ENCODE data around the gene SLFNL1. TPM values are rescaled to one million over a fixed set of nuclear protein-coding genes. Genes with fewer than 3 reads are reported as not detected.

The SLFNL1 gene
- total RNA-seq, 2 donors from 2014 or later, result 0.33 to 0.78 TPM

- DNase-seq (peak; percentile 76 to 95 (median 88)), ATAC-seq (peak; percentile 91)
- Histone ChIP-seq H3K27me3 (no peaks in the 10 kb centered on the region), H3K4me1 (peaks cover 9% of the 10 kb centered on the region), H3K27ac (peak overlapping the region in 2 of 4 donors; percentile 5 to 46), H3K4me3 (no peak overlapping the region), H3K36me3 (replicated peaks in 1 of 2; ENCODE audit: insufficient read depth in 1 of 2, low read depth in 2 of 2) (peaks cover 6 to 8% of the 10 kb centered on the region in 2 donors), H3K9me3 (no peaks in the 10 kb centered on the region)
- intact Hi-C loops (cut with DNase I), result no loop called here
- TF ChIP-seq CTCF (IDR thresholded peaks at IDR 0.05) (peak in 4 of 7 experiments; percentile 31 to 43 (median 38)), POLR2A (IDR thresholded peaks at IDR 0.05) (no peak)
- WGBS, 2 donors, result 41 to 63% methylated on average over 3 to 11 of the region's 11 CpGs
Observed at GRCh38 chr1:41003640-41004220, 17.8 kb downstream of the SLFNL1 start.

GRCh38 chr1:41003127-41003639, 18.3 kb downstream of the SLFNL1 start:
- ATAC-seq (no peak), DNase-seq (no peak)
- Histone ChIP-seq H3K27ac (peak overlapping the region in 2 of 4 donors; percentile 5 to 46), H3K27me3 (no peaks in the 10 kb centered on the region), H3K4me3 (no peak overlapping the region), H3K9me3 (no peaks in the 10 kb centered on the region), H3K4me1 (peaks cover 9% of the 10 kb centered on the region), H3K36me3 (replicated peaks in 1 of 2; ENCODE audit: insufficient read depth in 1 of 2, low read depth in 2 of 2) (peaks cover 9 to 11% of the 10 kb centered on the region in 2 donors)
- intact Hi-C loops (cut with DNase I), result no loop called here
- WGBS, 2 donors, result 86 to 93% methylated on average over 9 of the region's 9 CpGs
- TF ChIP-seq CTCF (IDR thresholded peaks at IDR 0.05), result no peak

- ATAC-seq, result no peak
- peaks cover 7% of the 10 kb centered on the region for H3K4me1 ChIP-seq
- no peaks in the 10 kb centered on the region for H3K9me3 ChIP-seq
- no peak overlapping the region for H3K27ac ChIP-seq
- intact Hi-C loops (cut with DNase I), result no loop called here
- peaks cover 16 to 19% of the 10 kb centered on the region in 2 donors for H3K36me3 ChIP-seq (replicated peaks in 1 of 2; ENCODE audit: insufficient read depth in 1 of 2, low read depth in 2 of 2)
- WGBS, 2 donors, result 86 to 93% methylated on average over 4 of the region's 4 CpGs
- no peak for DNase-seq
- H3K4me3 ChIP-seq, result no peak overlapping the region
- H3K27me3 ChIP-seq, result no peaks in the 10 kb centered on the region
- TF ChIP-seq CTCF (IDR thresholded peaks at IDR 0.05) (no peak), POLR2A (IDR thresholded peaks at IDR 0.05) (no peak)
Observed at GRCh38 chr1:40998668-40999067, 22.9 kb downstream of the SLFNL1 start.

- H3K36me3 ChIP-seq (replicated peaks in 1 of 2; ENCODE audit: insufficient read depth in 1 of 2, low read depth in 2 of 2), result peaks cover 16 to 19% of the 10 kb centered on the region in 2 donors
- intact Hi-C loops (cut with DNase I), result no loop called here
- 84 to 89% methylated on average over 8 of the region's 8 CpGs for WGBS, 2 donors
Observed at GRCh38 chr1:40997096-40997495, 24.4 kb downstream of the SLFNL1 start.

More at GRCh38 chr1:40997096-40997495, 24.4 kb downstream of the SLFNL1 start:
- H3K27ac ChIP-seq, result no peak overlapping the region
- H3K4me3 ChIP-seq, result no peak overlapping the region
- no peaks in the 10 kb centered on the region for H3K27me3 ChIP-seq
- TF ChIP-seq CTCF (IDR thresholded peaks at IDR 0.05), result no peak
- TF ChIP-seq POLR2A (IDR thresholded peaks at IDR 0.05), result no peak
- DNase-seq (no peak), ATAC-seq (no peak)
- no peaks in the 10 kb centered on the region for H3K9me3 ChIP-seq
- no peaks in the 10 kb centered on the region for H3K4me1 ChIP-seq
